HG02943 (cell line): ENCODE data around the gene ADCY5.

Experiments
- ATAC-seq: cut with Tn5 transposase; IDR thresholded peaks from one replicate; pipeline ENCODE4 v1.9.1; 2021; ENCODE audit warnings: mild to moderate bottlenecking, low read depth, moderate library complexity; ENCODE audit not compliant: unreplicated experiment

ADCY5 gene

GRCh38 chr3:123313889-123314288 is 135.0 kb downstream of the ADCY5 start:
- no peak for ATAC-seq

DNA sequence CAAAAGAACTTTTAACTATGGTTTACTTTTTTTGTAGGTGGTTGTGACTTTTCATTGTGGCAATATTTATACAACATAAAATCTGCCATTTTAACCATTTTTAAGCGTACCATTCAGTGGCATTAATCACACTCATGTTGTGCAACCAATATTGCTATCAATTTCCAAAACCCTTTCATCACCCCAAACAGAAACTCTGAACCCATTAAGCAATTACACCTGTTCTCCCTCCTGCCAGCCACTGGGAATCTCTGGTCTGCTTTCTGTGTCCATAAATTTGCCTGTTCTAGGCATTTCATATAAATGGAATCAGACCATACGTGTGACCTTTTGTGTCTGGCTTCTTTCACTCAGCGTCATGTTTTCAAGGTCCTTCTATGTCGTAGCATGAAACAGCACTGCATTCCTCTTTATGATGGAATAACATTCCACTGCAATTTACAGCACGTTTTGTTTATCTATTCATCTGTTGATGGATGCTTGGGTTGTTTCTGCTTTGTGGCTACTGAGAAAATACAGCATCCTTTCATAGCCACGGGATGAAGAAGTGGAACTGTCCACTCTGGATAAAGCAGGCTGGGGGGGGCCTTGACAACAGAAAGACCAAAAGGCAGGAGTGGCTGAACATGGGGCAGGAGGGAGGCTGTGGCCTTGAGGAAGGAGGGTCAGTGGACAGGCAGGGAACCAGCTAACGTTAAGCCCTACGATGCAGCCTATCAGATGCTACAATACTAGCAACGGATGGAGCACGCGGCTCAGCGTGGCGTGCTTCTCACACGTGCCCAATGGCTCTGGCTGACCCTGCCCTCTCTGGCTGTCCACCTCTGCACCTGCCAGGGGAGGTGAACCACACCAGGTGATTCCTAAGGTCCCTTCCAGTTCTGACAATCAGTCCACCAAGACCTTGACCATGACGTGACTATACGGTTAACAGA is 136.3 kb downstream of the ADCY5 start:
- ATAC-seq, result no peak

DNA sequence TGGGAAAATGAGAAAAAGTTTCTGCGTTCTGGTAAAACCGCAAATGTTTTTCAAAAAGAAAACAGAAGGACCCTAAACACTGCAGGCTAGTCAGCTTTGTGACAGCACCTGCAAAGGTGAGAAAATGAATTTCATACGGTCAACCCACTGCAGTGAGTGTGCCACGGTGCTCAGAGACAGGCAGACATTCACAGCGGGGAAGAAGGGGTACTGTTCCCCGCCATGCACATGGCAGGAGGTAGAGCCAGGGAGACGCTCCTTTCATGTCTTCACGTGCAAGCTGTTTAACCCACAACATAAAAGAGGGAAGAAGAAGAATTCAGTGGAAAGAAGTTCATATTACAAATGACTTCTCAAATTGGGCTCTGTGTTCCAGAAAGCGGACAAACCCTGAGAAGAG is 137.7 kb downstream of the ADCY5 start:
- ATAC-seq, result no peak

- ATAC-seq, result no peak
These were observed 138.1 kb downstream of the ADCY5 start for GRCh38 chr3:123310741-123311140.

GRCh38 chr3:123310186-123310585 is 138.7 kb downstream of the ADCY5 start:
- no peak for ATAC-seq

GRCh38 chr3:123307064-123307463 is 141.8 kb downstream of the ADCY5 start:
- no peak for ATAC-seq

- no peak for ATAC-seq
These were observed 143.7 kb downstream of the ADCY5 start for GRCh38 chr3:123305192-123305591.

- no peak for ATAC-seq
These were observed 144.8 kb downstream of the ADCY5 start for GRCh38 chr3:123303976-123304560.

DNA sequence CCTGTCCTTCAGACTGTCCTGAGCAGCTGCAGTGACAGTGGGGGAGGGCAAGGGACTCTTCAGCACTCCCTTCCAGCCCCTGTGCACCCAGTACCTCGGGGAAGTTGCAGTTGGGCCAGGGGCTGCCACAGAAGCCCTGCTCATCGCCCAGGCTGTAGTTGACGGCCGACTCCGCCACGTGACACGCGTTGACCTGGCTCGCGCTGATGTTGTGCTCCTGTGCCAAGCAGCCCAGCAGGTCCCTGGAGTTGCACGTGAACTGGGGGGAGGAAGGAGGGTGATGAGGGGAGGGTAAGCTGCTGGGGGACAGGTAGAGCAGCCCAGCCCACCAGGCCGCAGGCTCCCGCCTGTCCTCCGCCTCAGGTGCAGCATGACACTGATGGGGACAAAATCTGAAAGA is 145.9 kb downstream of the ADCY5 start:
- no peak for ATAC-seq

GRCh38 chr3:123301331-123302184 is 147.3 kb downstream of the ADCY5 start:
- no peak for ATAC-seq

- ATAC-seq, result no peak
These were observed 148.3 kb downstream of the ADCY5 start for GRCh38 chr3:123300583-123300982.

GRCh38 chr3:123300056-123300455 is 148.8 kb downstream of the ADCY5 start:
- no peak for ATAC-seq

DNA sequence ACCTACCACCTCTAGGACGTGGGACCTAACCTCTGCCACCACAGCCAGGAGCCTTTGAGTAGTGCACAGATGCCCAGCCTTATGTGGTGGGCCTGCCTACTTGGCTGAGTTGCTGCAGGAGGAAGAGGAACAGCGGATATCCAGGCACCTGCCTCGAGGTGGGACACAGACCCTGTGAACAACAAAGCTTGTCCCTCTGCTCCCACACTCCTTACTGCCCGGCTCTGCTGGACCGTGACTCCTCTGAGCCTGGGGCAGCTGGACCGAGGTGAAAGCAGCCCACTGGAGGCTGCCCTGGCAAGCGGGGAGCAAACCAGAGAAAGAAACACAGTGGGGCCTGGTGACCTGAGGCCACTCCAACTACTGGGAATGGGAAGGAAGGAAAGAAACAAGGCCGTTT is 149.3 kb downstream of the ADCY5 start:
- no peak for ATAC-seq

- ATAC-seq, result no peak
These were observed 150.0 kb downstream of the ADCY5 start for GRCh38 chr3:123298903-123299302.

GRCh38 chr3:123297627-123297899 is 151.3 kb downstream of the ADCY5 start:
- no peak for ATAC-seq

DNA sequence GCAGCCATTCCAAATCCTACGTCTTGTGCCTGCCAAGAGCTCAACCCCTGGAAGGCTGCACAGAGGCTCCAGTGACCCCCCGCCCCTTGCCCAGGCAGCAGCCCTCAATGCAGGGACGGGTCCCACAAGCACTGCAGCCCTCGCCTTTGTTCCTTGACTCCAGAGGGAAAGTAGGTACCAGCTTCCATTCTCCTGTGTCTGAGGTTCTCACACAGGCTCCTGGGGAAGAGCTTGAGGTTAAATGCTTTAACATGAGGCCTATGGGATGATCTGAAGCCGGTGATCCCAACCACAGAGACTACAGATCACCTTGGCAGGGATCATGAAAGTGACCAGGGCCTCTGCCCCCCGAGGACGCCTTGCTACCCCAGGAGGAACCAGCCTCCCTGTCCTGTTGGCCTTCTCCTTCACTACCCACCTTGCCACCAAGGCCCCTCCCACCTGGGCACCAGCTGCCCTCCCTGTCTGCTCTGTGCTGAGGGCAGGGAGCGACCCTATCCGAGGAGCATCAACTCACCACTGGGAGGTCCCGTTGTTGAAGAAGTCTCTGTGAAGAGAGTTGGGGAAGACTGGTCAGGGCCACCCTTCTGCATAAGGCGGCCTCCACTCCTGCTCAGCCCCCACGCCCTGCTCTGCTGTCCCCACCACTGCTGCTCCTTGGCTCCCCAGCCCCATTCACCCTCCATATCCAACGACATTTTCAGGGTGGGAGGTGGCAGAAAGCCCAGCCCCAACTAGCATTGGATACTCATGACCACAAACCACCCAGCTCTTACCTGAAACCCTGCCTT is 151.9 kb downstream of the ADCY5 start:
- no peak for ATAC-seq

GRCh38 chr3:123296261-123296660 is 152.6 kb downstream of the ADCY5 start:
- ATAC-seq, result no peak

DNA sequence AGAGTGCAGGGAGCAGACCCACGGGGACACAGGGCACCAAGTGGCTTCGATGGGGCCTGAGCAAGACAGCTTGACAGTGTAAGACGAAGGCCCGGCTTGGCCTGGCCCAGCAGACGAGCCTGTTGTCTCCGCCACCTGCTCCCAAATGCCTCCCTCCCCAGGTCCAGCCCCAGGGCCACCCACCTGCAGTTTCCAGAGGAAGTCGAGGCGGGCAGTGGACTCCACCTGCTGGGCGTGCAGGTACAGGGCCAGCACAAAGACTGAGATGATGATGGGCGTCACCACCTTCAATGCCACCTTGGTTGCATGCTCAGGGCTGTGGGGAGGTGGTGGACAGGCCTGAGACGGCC is 153.0 kb downstream of the ADCY5 start:
- ATAC-seq, result no peak

- no peak for ATAC-seq
These were observed 153.6 kb downstream of the ADCY5 start for GRCh38 chr3:123295171-123295900.
